HepG2 (cell line): ENCODE results near the gene HPCAL1.

ENCODE experiments used
- BCLAF1 ChIP-seq: fragments of 450-650 bp; IDR thresholded peaks from 2 replicates; pipeline ENCODE4 v1.6.1; 2017; ENCODE audit warnings: mild to moderate bottlenecking
- DNMT1 ChIP-seq: sonication (generic); formaldehyde crosslinking; IDR thresholded peaks from 2 replicates; pipeline ENCODE4 v1.5.1; 2020; ENCODE audit warnings: mild to moderate bottlenecking, missing genetic modification reagents
- HOXA7 ChIP-seq: sonication (generic); formaldehyde crosslinking; IDR thresholded peaks from 2 replicates; pipeline ENCODE4 v1.8.1; 2022; ENCODE audit warnings: mild to moderate bottlenecking, missing genetic modification reagents, moderate library complexity
- KLF12 ChIP-seq: sonication (generic); formaldehyde crosslinking; IDR thresholded peaks from 2 replicates; pipeline ENCODE4 v1.4.0; 2020; ENCODE audit warnings: missing genetic modification reagents, borderline replicate concordance
- NFE2L2 ChIP-seq: fragments of 150-350 bp; IDR thresholded peaks from 2 replicates; pipeline ENCODE4 v1.6.1; 2014; ENCODE audit warnings: low read length
- THRA ChIP-seq: sonication (generic); formaldehyde crosslinking; IDR thresholded peaks from 2 replicates; pipeline ENCODE4 v1.4.0; 2020; ENCODE audit warnings: missing genetic modification reagents, borderline replicate concordance
- ZNF609 ChIP-seq: sonication (generic); formaldehyde crosslinking; IDR thresholded peaks from 2 replicates; pipeline ENCODE4 v1.4.0; 2020; ENCODE audit warnings: mild to moderate bottlenecking, missing genetic modification reagents, borderline replicate concordance

- no peak for TF ChIP-seq DNMT1
- no peak for TF ChIP-seq ZNF609 (CRISPR knock-in tag)
- no peak for TF ChIP-seq NFE2L2
- TF ChIP-seq KLF12, result no peak
- TF ChIP-seq THRA (CRISPR knock-in tag), result no peak
- TF ChIP-seq BCLAF1, result no peak
- TF ChIP-seq HOXA7 (CRISPR knock-in tag), result no peak
Observed at GRCh38 chr2:10359731-10360329, 57.1 kb downstream of the HPCAL1 start.
